Liver (tissue), 9 donors: ENCODE measurements around the gene ZNHIT2. TPM values are rescaled to one million over a fixed set of nuclear protein-coding genes. Genes with fewer than 3 reads are reported as not detected.
"Not testable (repeated sequence)": the region's sequence is repeated elsewhere in the genome, so short reads cannot be mapped to it uniquely, and the experiment has no call there.

Source experiments
- DNase-seq: peaks from one replicate; pipeline ENCODE4 v3.0.0-alpha.2; 2017; ENCODE audit warnings: low spot score
- H3K27ac ChIP-seq, 2 donors: one replicate each; pipeline ENCODE4 v1.7.0; 2013; ENCODE audit warnings: inconsistent platforms in 2 of 2, low read length in 2 of 2, control low read depth in 1 of 2, low read depth in 1 of 2, mild to moderate bottlenecking in 1 of 2
- H3K27me3 ChIP-seq, 4 donors: one replicate each; pipeline versions ENCODE4 v1.6.1 to v1.7.0; 2013; ENCODE audit warnings: low read length in 3 of 4, inconsistent platforms in 1 of 4, mild to moderate bottlenecking in 1 of 4, moderate library complexity in 1 of 4; ENCODE audit not compliant: control insufficient read depth in 4 of 4, insufficient read depth in 4 of 4
- H3K36me3 ChIP-seq, 4 donors: one replicate each; pipeline versions ENCODE4 v1.6.1 to v1.7.0; 2013; ENCODE audit warnings: low read length in 3 of 4, mild to moderate bottlenecking in 3 of 4, low read depth in 1 of 4, moderate library complexity in 1 of 4; ENCODE audit not compliant: control insufficient read depth in 4 of 4, insufficient read depth in 3 of 4
- H3K4me1 ChIP-seq, 4 donors: one replicate each; pipeline versions ENCODE4 v1.6.1 to v1.7.0; 2013; ENCODE audit warnings: low read length in 3 of 4, mild to moderate bottlenecking in 3 of 4, moderate library complexity in 1 of 4; ENCODE audit not compliant: control insufficient read depth in 4 of 4, insufficient read depth in 4 of 4
- H3K4me3 ChIP-seq, 3 donors: one replicate each; pipeline versions ENCODE4 v1.6.1 to v1.7.0; 2013; ENCODE audit warnings: low read length in 3 of 3, control low read depth in 1 of 3, low read depth in 1 of 3, mild to moderate bottlenecking in 1 of 3
- H3K9ac ChIP-seq, 2 donors: one replicate each; pipeline ENCODE4 v1.7.0; 2013; ENCODE audit warnings: low read length in 2 of 2, mild to moderate bottlenecking in 2 of 2, moderate library complexity in 2 of 2, control low read depth in 1 of 2, low read depth in 1 of 2
- H3K9me3 ChIP-seq, 4 donors: one replicate each; pipeline versions ENCODE4 v1.6.1 to v1.7.0; 2013; ENCODE audit warnings: low read length in 3 of 4; ENCODE audit not compliant: control insufficient read depth in 4 of 4
- FOXA1 ChIP-seq: IDR thresholded peaks from 2 replicates; pipeline ENCODE4 v1.6.1; 2016; ENCODE audit warnings: antibody characterized with exemption
- FOXA2 ChIP-seq: IDR thresholded peaks from 2 replicates; pipeline ENCODE4 v1.6.1; 2016; ENCODE audit warnings: antibody characterized with exemption
- HNF4A ChIP-seq, 2 donors: conservative IDR thresholded peaks; 2 replicates each; pipeline ENCODE4 v1.6.1; 2016; ENCODE audit warnings: antibody characterized with exemption in 2 of 2, mild to moderate bottlenecking in 2 of 2
- HNF4G ChIP-seq: IDR thresholded peaks from 2 replicates; pipeline ENCODE4 v1.6.1; 2016; ENCODE audit warnings: antibody characterized with exemption
- NR2F2 ChIP-seq: IDR thresholded peaks from 2 replicates; pipeline ENCODE4 v1.6.1; 2016; ENCODE audit warnings: antibody characterized with exemption
- RXRA ChIP-seq, 2 donors: IDR thresholded peaks; 2 replicates each; pipeline ENCODE4 v1.6.1; 2017 to 2018; ENCODE audit warnings: antibody characterized with exemption in 2 of 2, mild to moderate bottlenecking in 1 of 2
- TAF1 ChIP-seq: conservative IDR thresholded peaks from 2 replicates; pipeline ENCODE4 v1.6.1; 2016; ENCODE audit warnings: antibody characterized with exemption, mild to moderate bottlenecking
- YY1 ChIP-seq: IDR thresholded peaks from 2 replicates; pipeline ENCODE4 v1.6.1; 2016; ENCODE audit warnings: antibody characterized with exemption, mild to moderate bottlenecking
- WGBS: extraction: QIAGEN DNeasy Blood & Tissue Kit; methylation state at CpG from one replicate; pipeline ENCODE4 v1.1.7; 2013; 5-methylcytosine and 5-hydroxymethylcytosine counted together
- polyA plus RNA-seq, 2 donors: library from polyadenylated mRNA; stranded (reverse) in 1 of 2; unstranded in 1 of 2; fragments of 200-250 nt in 1 of 2; fragments of >200 nt in 1 of 2; fragmentation: Nextera tagmentation in 1 of 2; extraction: Ambion mirVana in 1 of 2; gene quantifications; one replicate each; pipeline versions ENCODE4 v1.2.1 to v1.2.3, GENCODE V29; 2013 to 2015
- total RNA-seq, 2 donors: library from RNA; depleted of rRNA; stranded (reverse); fragments of >200 nt; gene quantifications; one replicate each; pipeline ENCODE4 v1.2.3, GENCODE V29; 2014
- TF ChIP-seq, protein P1 (sequence below): fragments of 150-350 bp; IDR thresholded peaks from 2 replicates; pipeline ENCODE4 v1.5.1; 2017; ENCODE audit warnings: improper control_type of control experiment, low read depth, low read length; ENCODE audit not compliant: missing input control
- TF ChIP-seq, protein P2 (sequence below): IDR thresholded peaks from 2 replicates; pipeline ENCODE4 v1.6.1; 2016; ENCODE audit warnings: antibody characterized with exemption, mild to moderate bottlenecking
- TF ChIP-seq, protein P3 (sequence below): IDR thresholded peaks from 2 replicates; pipeline ENCODE4 v1.6.1; 2016; ENCODE audit warnings: antibody characterized with exemption
- TF ChIP-seq, protein P4 (sequence below): IDR thresholded peaks from 2 replicates; pipeline ENCODE4 v1.6.1; 2016; ENCODE audit warnings: antibody characterized with exemption
- donor health status: healthy.
- donor health status: healthy.
- donor health status: healthy.
- donor health status: healthy.
- donor health status: healthy.

Gene ZNHIT2
- total and polyA plus RNA-seq, 4 donors = 2.2 to 13.9 (median 6.1) TPM

DNA sequence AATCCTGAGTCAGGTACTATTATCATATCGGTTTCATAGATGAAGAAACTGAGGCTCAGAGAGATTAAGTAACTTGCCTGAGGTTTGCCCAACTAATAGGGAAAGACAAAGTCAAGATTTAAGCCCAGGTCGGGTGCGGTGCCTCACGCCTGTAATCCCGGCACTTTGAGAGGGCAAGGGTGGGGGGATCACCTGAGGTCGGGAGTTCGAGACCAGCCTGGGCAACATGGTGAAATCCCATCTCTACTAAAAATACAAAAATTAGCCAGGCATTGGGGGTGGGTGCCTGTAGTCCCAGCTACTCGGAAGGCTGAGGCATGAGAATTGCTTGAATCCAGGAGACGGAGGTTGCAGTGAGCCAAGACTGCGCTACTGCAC is 32.6 kb upstream of the ZNHIT2 start:
- H3K36me3 ChIP-seq, H3K4me3 ChIP-seq, DNase-seq, H3K9ac ChIP-seq, H3K27me3 ChIP-seq, H3K9me3 ChIP-seq: not testable (repeated sequence)
- Histone ChIP-seq H3K27ac (peak overlapping the region in 1 of 2 donors; percentile 69), H3K4me1 (peaks cover 9 to 39% (median 36%) of the 10 kb centered on the region in 4 donors)
- WGBS = 83% methylated on average over 10 of the region's 10 CpGs

DNA sequence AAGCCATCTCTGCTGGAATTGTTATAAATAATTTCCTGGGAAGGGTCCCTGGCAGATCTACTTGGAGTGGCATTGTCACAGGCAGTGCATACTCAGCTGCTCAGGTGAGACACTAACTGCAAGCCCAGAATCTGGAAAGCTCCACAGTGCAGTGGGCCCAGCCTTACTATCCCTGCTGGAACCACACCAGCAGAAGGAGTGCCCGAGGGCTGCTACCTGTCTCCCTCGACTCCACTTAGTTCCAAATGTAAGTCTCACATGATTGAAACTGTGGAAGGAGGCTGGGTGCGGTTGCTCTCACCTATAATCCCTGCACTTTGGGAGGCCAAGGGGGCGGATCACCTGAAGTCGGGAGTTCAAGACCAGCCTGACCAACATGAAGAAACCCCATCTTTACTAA is 31.2 kb upstream of the ZNHIT2 start:
- H3K36me3 ChIP-seq = no peaks in the 10 kb centered on the region
- no peaks in the 10 kb centered on the region for H3K9me3 ChIP-seq
- no peaks in the 10 kb centered on the region for H3K27me3 ChIP-seq
- no peak overlapping the region for H3K4me3 ChIP-seq
- no peak overlapping the region for H3K27ac ChIP-seq
- no peak overlapping the region for H3K9ac ChIP-seq
- WGBS = 92% methylated on average over 5 of the region's 5 CpGs
- peaks cover 9 to 46% (median 40%) of the 10 kb centered on the region in 4 donors for H3K4me1 ChIP-seq
- TF ChIP-seq HNF4A (conservative IDR thresholded peaks at IDR 0.05) (no peak), TAF1 (no peak), RXRA (IDR thresholded peaks at IDR 0.05) (no peak)
- no peak for DNase-seq

DNA sequence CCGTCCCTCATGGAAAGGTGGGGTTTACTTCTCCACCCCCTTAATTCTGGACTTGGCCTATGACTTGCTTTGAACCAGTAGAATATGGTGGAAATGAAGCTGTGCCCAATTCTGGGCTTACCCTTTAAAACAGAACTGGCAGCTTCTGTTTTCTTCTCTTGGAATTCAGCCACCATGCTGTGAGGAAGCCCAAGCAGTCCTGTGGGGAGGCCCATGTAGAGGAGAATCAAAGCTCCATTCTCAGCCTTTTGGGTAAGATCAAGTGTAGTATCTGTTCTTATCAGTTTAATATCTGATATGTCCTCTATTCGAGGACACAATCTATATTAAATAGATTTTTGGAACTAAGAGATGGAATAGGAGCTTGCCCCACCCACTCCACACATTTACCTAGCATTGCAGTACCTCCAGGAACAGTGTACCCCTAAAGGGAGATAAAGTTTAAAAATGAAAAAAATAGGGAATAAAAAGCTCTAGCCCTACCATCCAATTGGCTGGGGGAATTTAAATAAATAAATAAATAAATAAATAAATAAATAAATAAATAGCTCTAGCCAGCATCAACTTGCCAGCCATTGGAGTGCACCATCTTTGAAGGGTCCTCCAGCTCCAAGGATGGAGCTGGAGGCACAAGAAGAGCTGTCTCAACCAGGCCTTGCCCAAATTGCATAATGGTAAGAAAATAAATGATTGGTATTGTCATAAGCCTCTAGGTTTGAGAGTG is 30.0 kb upstream of the ZNHIT2 start:
- H3K36me3 ChIP-seq = no peaks in the 10 kb centered on the region
- DNase-seq = no peak
- peaks cover 9 to 46% (median 41%) of the 10 kb centered on the region in 4 donors for H3K4me1 ChIP-seq
- no peaks in the 10 kb centered on the region for H3K9me3 ChIP-seq
- H3K9ac ChIP-seq = no peak overlapping the region
- TF ChIP-seq, protein P1, sequence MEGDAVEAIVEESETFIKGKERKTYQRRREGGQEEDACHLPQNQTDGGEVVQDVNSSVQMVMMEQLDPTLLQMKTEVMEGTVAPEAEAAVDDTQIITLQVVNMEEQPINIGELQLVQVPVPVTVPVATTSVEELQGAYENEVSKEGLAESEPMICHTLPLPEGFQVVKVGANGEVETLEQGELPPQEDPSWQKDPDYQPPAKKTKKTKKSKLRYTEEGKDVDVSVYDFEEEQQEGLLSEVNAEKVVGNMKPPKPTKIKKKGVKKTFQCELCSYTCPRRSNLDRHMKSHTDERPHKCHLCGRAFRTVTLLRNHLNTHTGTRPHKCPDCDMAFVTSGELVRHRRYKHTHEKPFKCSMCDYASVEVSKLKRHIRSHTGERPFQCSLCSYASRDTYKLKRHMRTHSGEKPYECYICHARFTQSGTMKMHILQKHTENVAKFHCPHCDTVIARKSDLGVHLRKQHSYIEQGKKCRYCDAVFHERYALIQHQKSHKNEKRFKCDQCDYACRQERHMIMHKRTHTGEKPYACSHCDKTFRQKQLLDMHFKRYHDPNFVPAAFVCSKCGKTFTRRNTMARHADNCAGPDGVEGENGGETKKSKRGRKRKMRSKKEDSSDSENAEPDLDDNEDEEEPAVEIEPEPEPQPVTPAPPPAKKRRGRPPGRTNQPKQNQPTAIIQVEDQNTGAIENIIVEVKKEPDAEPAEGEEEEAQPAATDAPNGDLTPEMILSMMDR = no peak
- no peak for TF ChIP-seq FOXA2
- TF ChIP-seq NR2F2 = no peak
- TF ChIP-seq, protein P2, sequence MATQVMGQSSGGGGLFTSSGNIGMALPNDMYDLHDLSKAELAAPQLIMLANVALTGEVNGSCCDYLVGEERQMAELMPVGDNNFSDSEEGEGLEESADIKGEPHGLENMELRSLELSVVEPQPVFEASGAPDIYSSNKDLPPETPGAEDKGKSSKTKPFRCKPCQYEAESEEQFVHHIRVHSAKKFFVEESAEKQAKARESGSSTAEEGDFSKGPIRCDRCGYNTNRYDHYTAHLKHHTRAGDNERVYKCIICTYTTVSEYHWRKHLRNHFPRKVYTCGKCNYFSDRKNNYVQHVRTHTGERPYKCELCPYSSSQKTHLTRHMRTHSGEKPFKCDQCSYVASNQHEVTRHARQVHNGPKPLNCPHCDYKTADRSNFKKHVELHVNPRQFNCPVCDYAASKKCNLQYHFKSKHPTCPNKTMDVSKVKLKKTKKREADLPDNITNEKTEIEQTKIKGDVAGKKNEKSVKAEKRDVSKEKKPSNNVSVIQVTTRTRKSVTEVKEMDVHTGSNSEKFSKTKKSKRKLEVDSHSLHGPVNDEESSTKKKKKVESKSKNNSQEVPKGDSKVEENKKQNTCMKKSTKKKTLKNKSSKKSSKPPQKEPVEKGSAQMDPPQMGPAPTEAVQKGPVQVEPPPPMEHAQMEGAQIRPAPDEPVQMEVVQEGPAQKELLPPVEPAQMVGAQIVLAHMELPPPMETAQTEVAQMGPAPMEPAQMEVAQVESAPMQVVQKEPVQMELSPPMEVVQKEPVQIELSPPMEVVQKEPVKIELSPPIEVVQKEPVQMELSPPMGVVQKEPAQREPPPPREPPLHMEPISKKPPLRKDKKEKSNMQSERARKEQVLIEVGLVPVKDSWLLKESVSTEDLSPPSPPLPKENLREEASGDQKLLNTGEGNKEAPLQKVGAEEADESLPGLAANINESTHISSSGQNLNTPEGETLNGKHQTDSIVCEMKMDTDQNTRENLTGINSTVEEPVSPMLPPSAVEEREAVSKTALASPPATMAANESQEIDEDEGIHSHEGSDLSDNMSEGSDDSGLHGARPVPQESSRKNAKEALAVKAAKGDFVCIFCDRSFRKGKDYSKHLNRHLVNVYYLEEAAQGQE = no peak
- TF ChIP-seq YY1 = no peak
- TF ChIP-seq, protein P3, sequence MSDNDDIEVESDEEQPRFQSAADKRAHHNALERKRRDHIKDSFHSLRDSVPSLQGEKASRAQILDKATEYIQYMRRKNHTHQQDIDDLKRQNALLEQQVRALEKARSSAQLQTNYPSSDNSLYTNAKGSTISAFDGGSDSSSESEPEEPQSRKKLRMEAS = no peak
- no peak for TF ChIP-seq HNF4G
- no peak for TF ChIP-seq FOXA1
- TF ChIP-seq, protein P4, sequence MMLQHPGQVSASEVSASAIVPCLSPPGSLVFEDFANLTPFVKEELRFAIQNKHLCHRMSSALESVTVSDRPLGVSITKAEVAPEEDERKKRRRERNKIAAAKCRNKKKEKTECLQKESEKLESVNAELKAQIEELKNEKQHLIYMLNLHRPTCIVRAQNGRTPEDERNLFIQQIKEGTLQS = no peak
- H3K4me3 ChIP-seq = peak overlapping the region in 1 of 3 donors; percentile 42
- H3K27me3 ChIP-seq = no peaks in the 10 kb centered on the region
- H3K27ac ChIP-seq = no peak overlapping the region
- 90% methylated on average over 2 of the region's 2 CpGs for WGBS
